K562 (cell line): ENCODE results near the gene TRAK1. TPM values are rescaled to one million over a fixed set of nuclear protein-coding genes. Genes with fewer than 3 reads are reported as not detected.

Experiments used
- DNMT1 ChIP-seq: fragments of 450-650 bp; IDR thresholded peaks from 2 replicates; pipeline ENCODE4 v1.6.1; 2016; ENCODE audit warnings: antibody characterized with exemption, mild to moderate bottlenecking
- MBD2 ChIP-seq: sonication (generic); IDR thresholded peaks from 2 replicates; pipeline ENCODE4 v1.6.1; 2016; ENCODE audit warnings: low read depth, borderline replicate concordance
- POLR2AphosphoS5 ChIP-seq: IDR thresholded peaks from 2 replicates; pipeline ENCODE4 v1.6.1; 2011; ENCODE audit warnings: mild to moderate bottlenecking, low read depth, low read length, moderate library complexity; ENCODE audit not compliant: control insufficient read depth, insufficient read depth
- POLR2B ChIP-seq: fragments of 450-650 bp; IDR thresholded peaks from 2 replicates; pipeline ENCODE4 v1.6.1; 2018; ENCODE audit warnings: low read depth; ENCODE audit not compliant: partially characterized antibody
- PURB ChIP-seq: sonication (generic); formaldehyde crosslinking; IDR thresholded peaks from 2 replicates; pipeline ENCODE4 v1.9.0; 2021; ENCODE audit warnings: low read depth, mild to moderate bottlenecking, missing genetic modification reagents
- RAD21 ChIP-seq, 2 experiments: fragments of 250-450 bp in 1 of 2; fragments of 450-650 bp in 1 of 2; sonication (Bioruptor Pico) in 1 of 2; formaldehyde crosslinking in 1 of 2; IDR thresholded peaks in 1 of 2; conservative IDR thresholded peaks in 1 of 2; 2 replicates each; pipeline versions ENCODE4 v1.4.0 to v1.8.0; 2020 to 2022; ENCODE audit warnings: mild to moderate bottlenecking in 2 of 2, moderate library complexity in 1 of 2
- SETDB1 ChIP-seq: IDR thresholded peaks from one replicate; pipeline ENCODE4 v1.6.1; 2012; ENCODE audit warnings: low read length, control low read depth, inconsistent platforms
- TAL1 ChIP-seq: fragments of 450-650 bp; IDR thresholded peaks from 2 replicates; pipeline ENCODE4 v1.6.1; 2016; ENCODE audit warnings: mild to moderate bottlenecking
- TEAD4 ChIP-seq, 2 experiments: sonication (generic) in 1 of 2; formaldehyde crosslinking in 1 of 2; IDR thresholded peaks; 2 replicates each; pipeline versions ENCODE4 v1.6.1 to v1.8.0; 2012 to 2022; ENCODE audit warnings: borderline replicate concordance in 1 of 2, inconsistent platforms in 1 of 2, low read length in 1 of 2, mild to moderate bottlenecking in 1 of 2, missing genetic modification reagents in 1 of 2
- THAP7 ChIP-seq: fragments of 250-450 bp; sonication (Bioruptor Pico); IDR thresholded peaks from 2 replicates; pipeline ENCODE4 v1.5.0; 2021
- ZFP36 ChIP-seq: fragments of 150-350 bp; IDR thresholded peaks from 2 replicates; pipeline ENCODE4 v1.6.1; 2018; ENCODE audit warnings: low read length, low read depth; ENCODE audit not compliant: partially characterized antibody
- ZMIZ1 ChIP-seq, 2 experiments: fragments of 150-350 bp in 1 of 2; IDR thresholded peaks; 2 replicates each; pipeline ENCODE4 v1.6.1; 2012 to 2016; ENCODE audit warnings: low read depth in 2 of 2, low read length in 2 of 2, mild to moderate bottlenecking in 1 of 2, moderate library complexity in 1 of 2
- ZNF644 ChIP-seq: fragments of 200-800 bp; sonication (Bioruptor generic); IDR thresholded peaks from 2 replicates; pipeline ENCODE4 v1.6.1; 2016; ENCODE audit warnings: low read depth, missing genetic modification characterization, missing compliant biosample characterization
- polyA plus RNA-seq, 8 experiments: library from polyadenylated mRNA; depleted of rRNA in 4 of 8; stranded (reverse) in 5 of 8; unstranded in 3 of 8; fragments of >200 nt; fragmentation: Nextera tagmentation in 2 of 8; fragmentation: Illumina TruSeq in 1 of 8; extraction: Ambion mirVana in 2 of 8; extraction: Trizol in 1 of 8; gene quantifications; 2 replicates each; pipeline versions ENCODE4 v1.2.1 to v1.2.3, GENCODE V29; 2011 to 2014; ENCODE audit warnings: inconsistent platforms in 1 of 8, missing spikeins in 1 of 8
- total RNA-seq, 7 experiments: library from RNA; depleted of rRNA in 6 of 7; stranded (reverse); fragments of >200 nt in 6 of 7; fragmentation: Illumina TruSeq in 2 of 7; extraction: Trizol in 2 of 7; gene quantifications; 2 replicates each; pipeline versions ENCODE4 v1.2.1 to v1.2.3, GENCODE V29; 2011 to 2021; ENCODE audit warnings: low replicate concordance in 1 of 7
- TF ChIP-seq, protein P1 (sequence below), 2 experiments: IDR thresholded peaks in 1 of 2; conservative IDR thresholded peaks in 1 of 2; 2 replicates each; pipeline ENCODE4 v1.6.1; 2016; ENCODE audit warnings: low read depth in 2 of 2, mild to moderate bottlenecking in 1 of 2, missing compliant biosample characterization in 1 of 2, missing genetic modification characterization in 1 of 2, moderate library complexity in 1 of 2
- TF ChIP-seq, protein P2 (sequence below): fragments of 250-450 bp; sonication (Bioruptor Pico); IDR thresholded peaks from 2 replicates; pipeline ENCODE4 v1.5.0; 2020; ENCODE audit warnings: mild to moderate bottlenecking, borderline replicate concordance
- TF ChIP-seq, protein P3 (sequence below): sonication (generic); formaldehyde crosslinking; IDR thresholded peaks from 2 replicates; pipeline ENCODE4 v1.8.0; 2022; ENCODE audit warnings: missing genetic modification reagents, mild to moderate bottlenecking, moderate library complexity, borderline replicate concordance

TRAK1 gene
- total and polyA plus RNA-seq, 9 of the 15 experiments (the other 6 are each of a cell fraction or from before 2014, with no cell fraction given): 5.3 to 28.5 (median 17.5) TPM

DNA sequence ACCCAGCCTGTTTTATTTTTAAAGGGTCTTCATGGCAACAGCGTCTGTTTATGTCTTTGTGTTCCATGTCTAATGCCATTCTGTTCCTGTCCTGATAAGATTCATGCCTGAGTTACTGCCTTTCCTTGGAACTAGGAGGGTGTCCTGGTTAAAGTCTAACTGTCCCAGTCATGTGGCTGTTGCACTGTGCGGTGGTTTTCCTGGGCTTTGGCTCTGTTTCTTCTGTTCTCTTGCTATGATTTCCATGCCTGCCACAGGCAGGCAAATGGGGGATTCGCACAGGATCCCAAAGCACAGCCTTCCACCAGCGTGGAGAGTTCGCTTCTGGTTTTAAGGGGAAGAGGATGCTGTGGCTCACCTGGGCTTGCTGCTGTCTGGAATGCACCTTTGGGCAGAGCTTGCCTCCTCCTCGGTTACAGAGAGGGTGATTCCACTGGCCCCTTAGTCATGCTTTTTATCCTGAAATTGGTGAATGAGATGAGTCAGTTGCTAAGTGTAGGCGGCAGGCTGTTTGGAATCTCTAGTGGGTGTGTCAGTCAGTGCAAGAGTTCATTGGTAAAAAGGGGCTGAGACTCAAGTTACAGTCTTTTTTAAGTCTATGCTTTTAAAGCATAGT is 88.1 kb downstream of the TRAK1 start (continued):
- TF ChIP-seq, protein P1, sequence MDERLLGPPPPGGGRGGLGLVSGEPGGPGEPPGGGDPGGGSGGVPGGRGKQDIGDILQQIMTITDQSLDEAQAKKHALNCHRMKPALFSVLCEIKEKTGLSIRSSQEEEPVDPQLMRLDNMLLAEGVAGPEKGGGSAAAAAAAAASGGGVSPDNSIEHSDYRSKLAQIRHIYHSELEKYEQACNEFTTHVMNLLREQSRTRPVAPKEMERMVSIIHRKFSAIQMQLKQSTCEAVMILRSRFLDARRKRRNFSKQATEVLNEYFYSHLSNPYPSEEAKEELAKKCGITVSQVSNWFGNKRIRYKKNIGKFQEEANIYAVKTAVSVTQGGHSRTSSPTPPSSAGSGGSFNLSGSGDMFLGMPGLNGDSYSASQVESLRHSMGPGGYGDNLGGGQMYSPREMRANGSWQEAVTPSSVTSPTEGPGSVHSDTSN (CRISPR knock-in tag; IDR thresholded peaks at IDR 0.05; ENCODE audit: low read depth): no peak
- TF ChIP-seq, protein P1 (tag; conservative IDR thresholded peaks at IDR 0.05; ENCODE audit: low read depth): no peak; the same call in 1 of the 2 replicates
- TF ChIP-seq ZNF644 (no peak), SETDB1 (no peak), PURB (no peak), ZFP36 (no peak), DNMT1 (no peak), RAD21 (CRISPR knock-in tag; conservative IDR thresholded peaks at IDR 0.05 in 1 of 2, IDR thresholded peaks at IDR 0.05 in 1 of 2) (no peak), ZMIZ1 (IDR thresholded peaks at IDR 0.05; ENCODE audit: low read depth in 2 of 2, low read length in 2 of 2) (no peak), POLR2B (no peak), THAP7 (no peak), TAL1 (no peak), POLR2AphosphoS5 (no peak), MBD2 (peak; percentile 21; the same call in 1 of the 2 replicates), TEAD4 (IDR thresholded peaks at IDR 0.05; ENCODE audit: low read length) (peak; percentile 19), TEAD4 (CRISPR knock-in tag; IDR thresholded peaks at IDR 0.05; ENCODE audit: borderline replicate concordance) (no peak)
- TF ChIP-seq, protein P2, sequence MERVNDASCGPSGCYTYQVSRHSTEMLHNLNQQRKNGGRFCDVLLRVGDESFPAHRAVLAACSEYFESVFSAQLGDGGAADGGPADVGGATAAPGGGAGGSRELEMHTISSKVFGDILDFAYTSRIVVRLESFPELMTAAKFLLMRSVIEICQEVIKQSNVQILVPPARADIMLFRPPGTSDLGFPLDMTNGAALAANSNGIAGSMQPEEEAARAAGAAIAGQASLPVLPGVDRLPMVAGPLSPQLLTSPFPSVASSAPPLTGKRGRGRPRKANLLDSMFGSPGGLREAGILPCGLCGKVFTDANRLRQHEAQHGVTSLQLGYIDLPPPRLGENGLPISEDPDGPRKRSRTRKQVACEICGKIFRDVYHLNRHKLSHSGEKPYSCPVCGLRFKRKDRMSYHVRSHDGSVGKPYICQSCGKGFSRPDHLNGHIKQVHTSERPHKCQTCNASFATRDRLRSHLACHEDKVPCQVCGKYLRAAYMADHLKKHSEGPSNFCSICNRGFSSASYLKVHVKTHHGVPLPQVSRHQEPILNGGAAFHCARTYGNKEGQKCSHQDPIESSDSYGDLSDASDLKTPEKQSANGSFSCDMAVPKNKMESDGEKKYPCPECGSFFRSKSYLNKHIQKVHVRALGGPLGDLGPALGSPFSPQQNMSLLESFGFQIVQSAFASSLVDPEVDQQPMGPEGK (CRISPR knock-in tag): no peak
- TF ChIP-seq, protein P3, sequence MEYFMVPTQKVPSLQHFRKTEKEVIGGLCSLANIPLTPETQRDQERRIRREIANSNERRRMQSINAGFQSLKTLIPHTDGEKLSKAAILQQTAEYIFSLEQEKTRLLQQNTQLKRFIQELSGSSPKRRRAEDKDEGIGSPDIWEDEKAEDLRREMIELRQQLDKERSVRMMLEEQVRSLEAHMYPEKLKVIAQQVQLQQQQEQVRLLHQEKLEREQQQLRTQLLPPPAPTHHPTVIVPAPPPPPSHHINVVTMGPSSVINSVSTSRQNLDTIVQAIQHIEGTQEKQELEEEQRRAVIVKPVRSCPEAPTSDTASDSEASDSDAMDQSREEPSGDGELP: peak; percentile 45; the same call in 1 of the 2 replicates
